Fibroblast of peridontal ligament (primary cell): ENCODE results near the gene GIT1.

ENCODE experiments used
- DNase-seq: peaks from one replicate; pipeline ENCODE4 v3.0.0-alpha.2; 2010; ENCODE audit errors: extremely low read depth

Gene GIT1

GRCh38 chr17:29594519-29595090 is 5.2 kb upstream of the GIT1 start:
- no peak for DNase-seq

GRCh38 chr17:29593591-29594518 is 4.4 kb upstream of the GIT1 start:
- DNase-seq: no peak

GRCh38 chr17:29592850-29593551 is 3.6 kb upstream of the GIT1 start, which contains the start of gene ANKRD13B:
TSS of gene ANKRD13B (plus strand) at chr17:29593132. CDS start at chr17:29593622, 490 bp downstream.
- DNase-seq: no peak

GRCh38 chr17:29591737-29592608 is 2.5 kb upstream of the GIT1 start:
- peak; percentile 61 for DNase-seq

DNA sequence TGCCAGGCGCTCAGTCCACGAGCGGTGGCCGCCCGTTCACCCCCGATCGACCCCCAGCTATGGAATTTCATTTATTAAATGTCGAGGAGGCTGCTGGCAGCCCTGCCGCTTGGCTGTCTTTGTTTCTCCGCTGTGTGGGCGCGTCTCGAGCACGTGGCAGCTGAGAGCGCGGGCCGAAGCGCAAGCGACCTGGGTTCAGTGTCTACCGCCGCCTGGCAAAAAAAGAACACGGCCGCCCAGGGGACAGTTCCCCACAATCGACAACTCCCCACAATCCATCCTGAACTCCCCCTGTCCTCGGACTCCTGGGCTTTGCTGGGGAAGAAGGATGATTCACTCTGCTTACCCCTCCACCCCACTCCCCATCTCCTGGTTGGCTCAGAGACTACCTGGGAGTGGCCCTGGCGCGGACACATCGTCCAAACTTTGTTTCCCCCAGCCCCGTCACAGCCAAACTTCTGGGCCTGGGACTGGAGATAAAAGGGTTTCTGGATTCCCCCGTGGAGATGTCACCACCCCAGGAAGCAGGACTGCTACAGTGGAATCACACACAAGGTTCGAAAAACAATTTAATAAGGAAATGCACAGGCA is 1.8 kb upstream of the GIT1 start:
- DNase-seq: no peak

DNA sequence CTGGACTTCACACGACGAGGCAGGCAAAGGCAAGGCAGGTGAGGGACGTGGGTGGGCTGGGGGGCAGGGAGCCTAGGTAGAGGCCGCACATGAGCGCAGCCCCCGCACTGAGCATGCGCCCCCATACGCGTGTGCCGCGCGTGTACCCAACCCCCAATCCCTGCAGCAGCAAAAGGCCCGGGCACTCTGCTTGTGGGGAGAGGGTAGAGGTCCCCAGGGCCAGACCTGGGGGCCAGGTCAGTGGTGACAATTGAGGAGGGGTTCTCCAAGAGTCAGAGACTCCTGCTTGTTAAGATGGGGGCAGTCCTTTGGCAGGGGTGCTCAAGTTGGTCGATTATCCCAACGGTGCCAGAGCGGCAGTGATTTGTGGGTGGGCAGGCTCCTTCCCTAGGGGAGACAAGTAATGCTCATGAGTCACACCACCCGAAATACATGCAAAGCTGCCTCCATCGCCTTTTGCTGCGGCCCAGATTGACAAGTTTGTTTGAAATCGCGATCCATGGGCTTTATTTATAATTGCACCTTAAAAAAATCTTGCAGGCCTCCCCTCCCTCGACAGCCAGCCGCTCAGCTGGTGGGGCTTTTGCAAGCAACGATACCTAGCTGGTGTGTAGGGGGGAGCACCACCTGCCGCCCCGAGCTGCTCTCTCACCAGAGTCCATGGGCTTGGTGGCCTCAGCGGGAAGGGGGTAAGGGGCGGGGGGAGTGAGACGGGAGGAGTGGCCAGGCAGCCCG is 1.1 kb upstream of the GIT1 start:
- DNase-seq: peak; percentile 60

DNA sequence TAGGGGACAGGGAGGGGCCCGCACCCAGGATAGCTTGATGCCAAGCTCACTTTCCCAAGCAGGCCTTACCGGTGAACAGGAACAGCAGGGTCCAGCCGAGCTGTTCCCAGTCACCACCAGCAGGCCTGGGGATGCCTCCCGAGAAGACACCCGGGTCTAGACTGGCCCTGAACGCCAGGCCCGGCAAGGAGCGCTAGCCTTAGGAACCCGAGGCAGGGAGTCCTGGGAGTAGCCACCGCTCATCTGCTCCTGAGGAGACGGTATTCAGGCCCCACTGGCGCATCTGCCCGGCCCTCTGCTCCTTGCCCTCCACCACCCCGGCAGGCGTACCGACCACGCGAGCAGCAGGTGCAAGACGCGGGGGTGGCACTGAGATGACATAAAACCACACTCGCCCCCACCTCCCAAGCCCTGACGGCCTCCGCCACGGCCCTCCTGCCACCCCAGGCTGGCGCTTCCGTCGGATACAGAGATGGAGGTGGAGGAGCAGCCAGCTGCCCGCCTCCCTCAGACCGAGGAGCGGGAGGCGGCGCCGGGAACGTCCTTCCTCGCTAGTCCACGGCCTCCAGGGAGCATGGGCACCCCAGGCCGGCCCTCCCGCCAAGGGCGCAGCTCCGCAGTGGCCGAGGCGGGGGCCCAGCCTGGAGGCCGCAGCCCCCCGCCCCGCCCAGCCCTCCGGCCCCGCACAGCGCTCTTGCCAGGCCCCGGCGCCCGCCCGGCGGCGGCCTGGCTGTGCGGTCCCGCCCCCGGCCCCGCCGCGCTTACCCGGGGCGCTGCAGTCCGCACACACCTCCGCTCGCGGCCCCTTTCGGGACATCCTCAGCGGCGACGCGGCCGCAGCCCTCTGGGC is 661 bp downstream of the GIT1 start:
- DNase-seq: no peak

DNA sequence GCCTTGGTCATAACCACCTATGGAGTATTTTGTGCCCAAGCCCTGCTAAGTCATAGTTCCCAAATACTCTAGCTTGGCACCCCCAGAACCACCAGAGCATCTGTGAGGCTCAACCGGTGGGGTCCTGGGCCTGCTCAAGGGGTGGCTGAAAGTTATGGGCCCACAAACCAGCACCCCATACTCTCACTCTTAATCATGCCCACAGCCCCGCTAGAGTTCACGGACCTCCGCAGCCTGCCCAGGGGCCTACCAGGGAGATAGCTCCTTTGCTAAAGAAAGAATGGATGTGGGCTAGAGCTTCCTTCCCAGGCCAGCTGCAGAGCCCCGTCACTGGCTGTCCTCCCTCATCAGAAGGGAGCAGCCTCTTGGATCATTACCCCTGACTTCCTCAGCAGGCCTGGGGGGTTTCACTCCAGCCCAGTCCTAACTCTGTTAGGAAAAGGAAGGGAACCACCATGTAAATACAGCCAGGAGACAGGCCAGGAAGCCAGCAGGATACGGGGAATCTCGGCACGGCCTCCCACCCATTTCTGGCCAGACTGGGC is 1.4 kb downstream of the GIT1 start:
- DNase-seq: no peak

- DNase-seq: no peak
Observed at GRCh38 chr17:29587591-29587990, 1.9 kb downstream of the GIT1 start.

DNA sequence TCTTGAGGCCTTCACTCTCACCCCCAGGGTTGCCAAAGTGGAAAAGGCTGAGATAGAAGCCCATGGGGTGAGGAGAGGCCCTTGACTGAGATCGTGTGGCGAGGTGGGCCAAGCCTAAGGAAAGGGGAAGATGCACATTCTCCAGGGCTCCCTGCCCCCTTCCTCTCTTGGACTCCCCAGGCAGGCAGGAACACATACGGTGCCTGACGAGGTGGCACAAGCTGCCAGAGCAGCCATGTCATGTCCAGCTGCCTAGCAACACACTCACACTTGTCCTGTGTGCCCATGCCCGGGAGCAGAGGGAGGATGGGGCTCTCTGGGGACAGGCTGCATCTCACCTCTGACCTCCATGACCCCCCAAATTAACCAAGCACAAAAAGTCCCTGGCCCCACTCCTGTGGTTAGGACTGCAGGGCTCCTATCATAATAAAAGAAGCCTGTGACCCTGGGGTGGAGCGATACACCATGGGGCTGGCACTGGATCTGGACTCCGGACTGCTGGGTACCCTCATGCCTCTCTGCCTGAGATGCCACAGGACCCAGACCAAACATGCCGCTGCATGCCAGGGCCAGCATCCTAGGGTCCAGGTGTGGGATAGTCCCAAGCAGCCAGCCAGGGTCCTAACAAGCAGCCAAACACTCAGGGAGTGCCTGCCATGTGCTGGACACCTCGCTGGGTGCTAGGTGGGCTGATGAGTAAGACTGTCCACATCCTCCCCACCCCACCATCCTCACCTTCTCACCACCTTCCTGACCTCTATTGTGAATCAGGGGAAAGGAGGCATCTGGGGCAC is 2.6 kb downstream of the GIT1 start:
- no peak for DNase-seq

- no peak for DNase-seq
Observed at GRCh38 chr17:29585080-29585751, 4.2 kb downstream of the GIT1 start.

GRCh38 chr17:29584452-29585079 is 4.9 kb downstream of the GIT1 start:
- no peak for DNase-seq

- DNase-seq: no peak
Observed at GRCh38 chr17:29583324-29584248, 5.9 kb downstream of the GIT1 start.

DNA sequence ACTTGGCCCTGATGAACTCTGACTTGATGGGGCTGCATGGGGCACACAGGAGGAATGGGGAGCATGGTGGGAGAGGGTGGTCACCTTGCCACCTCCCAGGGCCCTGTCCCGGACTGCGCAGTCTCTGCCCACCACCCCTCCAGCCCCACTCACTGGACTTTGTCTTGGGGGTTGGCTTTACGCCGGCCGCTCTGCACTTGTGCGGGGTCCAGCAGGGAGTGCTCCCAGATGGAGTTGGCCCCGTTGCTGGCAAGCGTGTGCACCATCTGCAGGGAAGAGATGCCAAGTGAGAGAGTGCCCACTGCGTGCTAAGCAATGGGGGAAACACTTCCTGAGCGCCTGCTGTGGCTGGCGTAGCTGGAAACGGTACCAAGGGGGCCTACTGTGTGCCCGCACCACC is 6.7 kb downstream of the GIT1 start:
- no peak for DNase-seq

- no peak for DNase-seq
Observed at GRCh38 chr17:29582254-29582765, 7.1 kb downstream of the GIT1 start.
